NCI-H2029 treated with DMSO at 0.1 percent for 48 hours (cell line): ENCODE data around the gene PTPRT.

Experiments
- DNase-seq: peaks from one replicate; lab custom pipeline; 2025; lab: John Stamatoyannopoulos, UW

Gene PTPRT

DNA sequence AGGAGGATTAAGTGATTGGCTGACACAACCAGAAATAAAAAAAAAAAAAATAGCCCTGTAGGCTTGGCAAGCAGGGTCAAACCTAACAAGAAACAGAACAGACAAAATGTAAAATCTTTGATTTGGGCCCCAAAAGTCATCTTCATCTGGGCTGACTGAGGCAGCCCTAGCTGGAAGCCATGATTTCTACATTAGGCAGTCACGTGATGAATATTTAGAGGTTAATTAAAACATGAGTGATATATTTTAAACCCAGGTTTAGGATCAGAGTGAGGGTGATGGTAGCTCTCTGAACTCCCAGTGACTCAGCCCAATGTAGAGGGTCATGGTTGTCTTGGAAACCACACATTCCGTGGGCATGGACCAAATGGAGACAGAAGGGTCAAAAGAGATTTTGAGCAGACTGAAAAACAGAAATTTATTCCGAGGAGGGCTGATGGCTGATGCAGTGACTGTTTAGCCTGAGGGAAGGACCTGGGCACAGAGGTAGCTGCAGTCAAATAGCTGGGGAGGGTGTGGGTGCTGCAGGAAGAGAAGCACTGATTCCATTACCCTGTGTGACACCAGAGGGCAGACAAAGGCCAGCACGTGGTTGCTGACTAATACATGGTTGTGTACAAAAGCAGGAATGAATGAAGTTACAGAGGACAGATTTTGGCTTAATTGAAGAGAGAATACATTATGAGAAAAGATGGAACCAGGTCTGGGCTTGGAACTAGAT, 998.4 kb downstream of the PTPRT start:
- DNase-seq = no peak

DNA sequence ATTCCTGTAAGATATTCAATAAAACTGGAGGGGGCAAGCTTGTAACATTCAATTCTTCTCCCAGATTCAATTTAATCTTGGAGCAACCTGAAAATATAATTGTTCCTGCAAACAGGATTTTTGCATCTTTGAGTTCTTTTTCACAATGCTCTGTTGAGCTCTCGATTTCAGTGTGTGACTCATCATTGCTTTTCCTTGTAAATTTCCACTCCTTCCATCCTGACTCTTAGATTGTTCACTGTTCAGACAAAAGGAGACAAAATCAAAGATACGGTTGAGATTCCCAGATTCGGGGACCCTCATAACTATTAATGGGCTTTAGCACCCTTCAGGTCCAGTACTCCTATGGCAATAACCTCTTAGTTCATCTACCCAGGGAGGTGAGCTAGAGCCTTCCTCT, 999.6 kb downstream of the PTPRT start:
- no peak for DNase-seq

DNA sequence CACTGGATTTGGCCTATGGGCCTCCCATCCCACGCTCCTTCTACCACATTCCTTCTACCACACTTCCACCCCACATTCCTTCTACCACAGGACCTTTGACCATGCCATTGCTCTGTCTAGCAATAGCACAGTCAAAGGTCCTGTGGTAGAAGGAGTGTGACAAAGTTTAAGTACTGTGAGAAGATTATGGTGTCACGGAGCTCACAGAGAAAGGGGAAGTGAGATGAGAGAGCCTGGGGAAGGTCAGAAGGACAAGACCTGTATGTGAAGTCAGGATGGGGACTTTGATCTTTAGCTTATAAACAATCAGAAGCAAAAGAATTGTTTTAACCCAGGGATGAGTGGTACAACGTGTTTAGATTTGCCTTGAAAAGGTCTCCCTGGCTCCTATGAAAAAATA, 1003.4 kb downstream of the PTPRT start:
- DNase-seq = no peak

DNA sequence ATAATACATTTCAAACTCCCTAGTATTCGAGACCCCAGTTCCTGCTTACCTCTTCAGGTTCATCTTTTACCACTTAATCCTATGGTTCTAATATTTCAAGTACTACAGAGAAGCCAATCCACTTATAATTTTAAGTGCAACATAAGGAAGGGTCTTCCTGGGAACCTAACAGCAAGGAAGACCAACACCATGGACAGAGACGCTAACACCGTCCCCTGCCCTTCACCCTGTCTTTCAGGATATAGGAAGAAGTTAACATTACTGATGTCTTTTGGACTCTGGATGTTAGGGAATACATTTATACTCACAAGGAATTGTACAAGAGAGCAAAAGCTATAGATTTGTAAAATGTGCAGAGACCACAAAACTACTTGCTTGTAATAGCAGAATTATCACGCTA, 1006.6 kb downstream of the PTPRT start:
- no peak for DNase-seq

DNA sequence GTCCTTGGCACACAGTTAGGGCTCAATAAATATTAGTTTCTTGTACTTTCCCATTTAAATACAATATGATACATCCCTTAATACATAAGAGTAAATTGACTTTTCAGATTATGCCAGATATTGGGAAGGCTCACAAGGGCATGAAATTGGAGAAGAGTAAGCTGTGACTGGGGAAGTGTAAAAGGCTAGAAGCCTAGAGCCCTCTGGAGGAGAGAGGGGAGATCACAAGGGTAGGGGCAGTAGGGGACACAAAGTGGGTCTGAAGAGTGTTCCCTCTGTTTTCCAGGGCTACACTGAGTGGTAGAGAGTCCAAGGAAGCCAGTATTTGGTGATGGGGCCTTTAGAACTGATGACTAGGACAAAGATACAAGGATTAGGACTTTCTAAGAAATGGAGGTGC, 1008.6 kb downstream of the PTPRT start:
- DNase-seq = no peak

DNA sequence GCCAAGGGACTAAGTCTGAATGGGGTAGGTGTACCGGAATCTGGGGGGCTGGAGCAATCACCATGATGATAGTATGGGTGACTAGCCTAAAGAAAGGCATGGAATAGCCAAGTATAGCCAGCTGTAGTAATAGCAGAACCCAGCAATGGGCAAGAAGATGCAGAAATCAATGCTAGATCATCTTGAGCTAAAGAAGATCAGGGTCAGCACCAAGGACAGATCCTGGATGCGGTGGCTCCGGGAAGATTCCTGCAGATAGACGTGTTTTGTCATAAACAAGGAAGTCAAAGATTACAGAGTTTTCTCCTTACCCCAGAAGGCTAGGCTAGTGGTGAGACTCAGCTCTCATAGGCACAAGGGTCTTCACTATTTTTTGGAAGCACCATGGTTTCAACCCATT, 1009.9 kb downstream of the PTPRT start:
- DNase-seq = no peak

DNA sequence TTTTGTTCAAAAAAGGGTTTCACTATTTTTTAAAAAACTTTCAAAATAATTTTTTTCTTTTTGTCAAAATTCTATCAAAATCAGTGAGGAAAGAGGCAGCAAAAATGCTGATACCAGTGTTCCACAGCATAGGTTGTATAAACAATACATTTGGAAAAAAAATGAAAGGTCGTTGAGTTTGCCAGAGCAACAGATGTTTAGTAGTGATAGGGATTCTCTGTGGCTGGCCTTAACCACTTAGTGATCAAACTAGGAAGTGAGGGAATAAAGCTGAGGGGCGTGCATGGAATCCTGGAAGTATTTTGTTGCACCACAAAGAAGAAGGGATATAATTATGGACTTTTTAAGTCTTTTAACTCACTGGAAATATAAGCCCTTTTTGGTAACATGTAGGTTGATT, 1016.3 kb downstream of the PTPRT start:
- DNase-seq = no peak

DNA sequence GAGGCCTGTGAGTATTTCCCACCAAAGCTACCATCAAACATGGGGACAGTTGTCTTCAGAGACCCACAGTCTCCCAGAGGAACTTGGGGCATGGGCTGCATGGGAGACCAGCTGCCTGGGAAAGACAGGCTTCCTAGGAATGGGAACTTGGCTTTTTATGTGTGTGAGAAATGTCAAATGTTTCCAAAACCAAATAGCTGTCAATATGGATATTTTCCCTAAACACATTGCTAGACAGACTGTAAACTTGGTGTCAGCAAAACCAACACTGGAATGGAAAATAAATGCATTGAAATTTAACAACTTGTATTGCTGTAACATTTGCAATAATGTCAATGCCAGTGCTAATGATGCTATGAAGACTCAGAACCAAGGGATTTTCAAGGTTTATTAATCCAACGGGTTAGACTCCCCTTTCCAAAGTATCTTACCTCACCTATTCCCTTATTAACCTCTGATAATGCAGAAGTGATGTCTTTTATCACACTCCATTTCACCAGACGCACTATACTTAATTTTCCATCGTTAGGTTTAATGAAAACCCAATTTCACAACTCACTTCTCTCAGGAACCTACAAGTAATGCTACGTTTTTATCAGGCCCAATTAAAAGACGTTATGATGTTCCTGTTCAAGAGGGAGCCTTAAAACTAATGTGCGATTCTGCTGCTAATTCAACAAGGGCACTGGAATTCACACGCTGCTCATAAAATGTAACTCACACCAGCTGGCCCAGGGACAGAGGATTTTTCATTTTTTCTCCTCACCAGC, 1025.4 kb downstream of the PTPRT start:
- DNase-seq = no peak

DNA sequence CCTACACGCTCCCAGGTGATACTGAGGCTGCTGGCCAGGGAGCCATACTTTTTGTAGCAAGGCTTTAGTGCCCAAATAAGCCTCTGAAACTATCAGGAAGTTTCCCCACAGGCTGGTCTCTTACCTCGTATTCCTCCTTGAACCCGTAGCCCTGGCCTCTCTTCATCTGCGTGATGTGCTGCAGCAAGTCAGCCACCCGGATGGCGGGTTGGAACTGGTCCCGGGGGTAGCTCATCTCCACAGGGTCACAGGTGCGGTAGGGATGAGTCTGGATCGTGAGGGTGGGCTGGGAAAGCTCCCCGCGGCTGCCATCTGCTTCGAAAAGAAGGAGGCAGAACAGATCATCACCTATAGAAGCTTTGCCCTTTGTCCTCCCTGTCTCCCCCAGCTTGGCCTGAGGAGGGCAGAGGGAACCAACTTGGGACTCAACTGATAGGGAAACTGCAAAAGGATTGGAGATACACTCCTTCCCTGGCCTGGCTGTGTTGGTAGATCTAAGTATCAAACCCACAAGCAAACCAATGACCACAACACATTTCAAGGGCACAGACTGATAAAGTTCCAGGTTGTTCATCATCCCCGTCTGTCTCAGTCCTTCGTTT, 1028.4 kb downstream of the PTPRT start:
- no peak for DNase-seq

DNA sequence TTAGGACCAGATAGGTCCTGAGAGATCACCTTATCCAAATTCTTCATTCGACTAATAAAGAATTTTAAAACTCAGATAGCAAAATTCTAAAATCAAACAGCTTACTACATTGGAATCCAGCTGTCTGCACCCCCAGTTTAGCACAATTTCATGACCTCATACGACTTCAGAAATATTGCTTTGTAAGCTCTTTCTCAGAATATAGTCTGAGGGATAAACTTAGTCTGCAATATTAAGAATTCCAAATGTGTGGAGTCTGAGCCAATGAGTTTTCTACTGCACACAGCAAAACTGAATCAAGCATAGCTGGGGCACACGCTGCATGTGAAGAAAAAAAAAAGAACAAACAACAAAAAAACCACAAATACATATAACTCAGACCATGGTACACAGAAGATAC, 1029.9 kb downstream of the PTPRT start:
- no peak for DNase-seq

DNA sequence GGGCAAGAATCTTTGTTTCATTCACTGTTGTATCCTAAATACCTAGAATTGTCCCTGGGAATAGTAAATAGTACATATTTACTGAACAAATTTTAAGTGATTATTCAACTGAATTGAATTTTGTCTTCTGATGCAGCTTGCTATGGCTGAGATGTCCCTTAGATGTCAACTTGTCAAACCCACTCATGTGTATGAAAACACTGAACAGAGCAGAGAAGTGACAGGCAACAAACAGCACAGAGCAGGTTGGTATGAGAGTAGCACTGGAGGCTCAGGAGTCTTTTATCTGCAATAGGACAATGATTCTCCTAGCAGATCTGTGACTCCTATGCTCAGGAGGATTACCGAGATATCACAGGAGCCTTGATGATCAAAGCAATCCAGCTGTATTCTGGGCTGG, 1031.4 kb downstream of the PTPRT start:
- DNase-seq = no peak

DNA sequence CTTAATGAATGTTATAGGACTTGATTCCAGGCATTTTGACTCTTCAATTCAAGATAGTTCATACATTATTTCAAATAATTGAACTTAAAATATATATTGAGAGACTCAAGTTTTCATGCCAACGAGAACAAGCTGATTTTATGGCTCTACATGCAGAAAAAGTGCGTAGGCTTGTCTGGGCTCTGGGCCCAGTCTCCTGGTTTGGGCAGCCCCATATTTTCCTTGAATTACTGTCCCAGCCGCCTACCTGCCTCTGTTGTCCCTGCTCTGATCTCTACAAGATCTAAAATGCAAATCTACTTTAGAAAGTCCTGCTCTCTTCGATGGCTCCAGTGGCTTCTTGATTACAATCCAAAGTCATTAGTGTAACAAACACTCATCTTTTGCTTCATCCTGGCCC, 1034.1 kb downstream of the PTPRT start:
- no peak for DNase-seq

DNA sequence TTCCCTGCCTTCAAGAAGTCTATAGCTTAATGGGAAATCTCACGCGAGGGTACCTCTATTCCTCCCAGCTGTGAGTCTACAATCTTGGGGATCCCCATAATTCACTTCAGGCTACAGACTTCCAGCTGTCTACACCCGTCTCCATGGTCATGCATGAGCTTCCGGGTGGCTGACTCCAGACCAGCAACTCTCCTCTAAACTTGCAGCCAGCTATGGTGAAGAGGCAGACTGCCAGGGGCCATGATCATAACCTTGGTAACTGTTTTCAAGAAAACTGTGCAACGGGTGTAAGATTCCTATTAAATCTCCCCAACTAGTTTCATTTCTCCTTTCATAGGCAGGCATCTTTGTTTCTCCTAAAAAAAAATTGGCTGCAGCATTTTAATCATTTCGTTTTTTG, 1037.1 kb downstream of the PTPRT start:
- no peak for DNase-seq

DNA sequence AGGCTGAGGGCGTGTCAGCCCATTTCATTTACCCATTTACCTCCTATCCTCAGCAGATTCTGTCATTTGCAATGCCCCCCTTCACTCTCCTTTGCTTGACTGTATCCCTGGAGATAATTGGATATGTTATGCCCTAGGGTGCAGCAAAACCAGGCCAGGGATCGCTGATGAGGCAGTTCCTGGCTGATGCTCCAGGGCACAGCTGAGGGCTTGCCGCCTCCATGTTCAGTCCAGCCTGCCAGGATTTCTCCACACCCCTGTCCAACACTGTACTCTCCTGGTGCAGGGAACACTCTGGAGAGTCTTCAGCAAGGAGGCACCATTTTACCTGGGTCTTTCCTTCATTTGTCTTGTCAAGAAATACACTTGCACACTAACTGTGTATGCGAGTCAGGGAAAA, 1039.5 kb downstream of the PTPRT start:
- DNase-seq = no peak

DNA sequence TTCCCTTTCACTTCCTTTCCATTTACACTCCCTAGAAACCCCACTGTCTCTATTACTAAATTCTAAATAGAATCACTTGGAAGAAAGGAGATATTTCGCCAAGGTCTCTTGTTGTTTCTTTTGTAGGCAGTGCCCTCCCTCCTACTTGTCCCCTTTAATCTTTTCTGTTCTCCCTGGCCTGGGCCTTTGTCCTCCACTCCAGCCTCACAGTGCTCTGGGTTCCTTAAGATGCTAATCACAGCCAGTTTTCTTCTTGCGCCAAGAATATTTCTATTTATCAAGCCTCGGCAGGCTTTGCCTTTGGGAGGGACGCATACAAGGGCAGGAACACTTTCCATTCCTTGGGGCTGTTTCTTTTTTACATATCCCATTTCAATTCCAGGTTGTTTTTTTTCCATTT, 1051.0 kb downstream of the PTPRT start:
- no peak for DNase-seq

DNA sequence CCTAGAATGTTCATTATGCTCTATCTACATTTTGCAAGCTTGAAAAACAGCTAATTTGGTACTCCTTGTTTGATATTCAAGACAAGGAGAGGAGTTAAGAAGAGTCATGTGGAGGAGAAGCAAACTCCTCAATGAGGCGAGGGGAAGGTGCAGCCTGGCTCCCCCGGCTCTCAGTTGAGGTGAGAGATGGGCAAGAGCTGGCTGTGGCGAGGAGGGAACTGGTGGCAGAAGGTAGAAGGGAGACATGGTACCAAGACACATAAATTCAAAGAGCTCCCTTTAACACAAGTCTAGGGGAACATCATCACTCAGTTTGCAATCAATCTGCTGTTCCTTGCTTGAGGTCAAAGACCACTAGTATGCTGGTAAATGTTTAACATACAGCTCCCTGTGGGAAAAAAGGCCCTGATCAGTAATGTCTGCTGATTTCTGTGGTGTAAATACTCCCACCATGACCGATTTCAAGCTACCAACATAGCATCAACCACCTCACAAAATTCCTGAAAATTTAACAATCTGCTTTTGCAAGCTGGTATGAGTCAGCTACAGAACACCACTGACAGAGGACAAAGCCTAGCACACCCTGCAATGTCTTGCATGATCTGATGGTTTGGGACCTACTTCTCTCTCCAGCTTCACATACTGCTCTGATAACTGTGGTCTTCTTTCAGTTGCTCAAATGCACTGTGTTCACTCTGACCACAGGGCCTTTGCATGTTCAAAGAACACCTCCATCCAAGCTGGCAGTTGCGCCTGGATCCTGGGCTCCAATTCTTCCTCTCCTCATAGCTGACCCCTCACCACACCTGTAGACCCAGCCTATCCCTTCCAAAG, 1055.2 kb downstream of the PTPRT start:
- DNase-seq = no peak

DNA sequence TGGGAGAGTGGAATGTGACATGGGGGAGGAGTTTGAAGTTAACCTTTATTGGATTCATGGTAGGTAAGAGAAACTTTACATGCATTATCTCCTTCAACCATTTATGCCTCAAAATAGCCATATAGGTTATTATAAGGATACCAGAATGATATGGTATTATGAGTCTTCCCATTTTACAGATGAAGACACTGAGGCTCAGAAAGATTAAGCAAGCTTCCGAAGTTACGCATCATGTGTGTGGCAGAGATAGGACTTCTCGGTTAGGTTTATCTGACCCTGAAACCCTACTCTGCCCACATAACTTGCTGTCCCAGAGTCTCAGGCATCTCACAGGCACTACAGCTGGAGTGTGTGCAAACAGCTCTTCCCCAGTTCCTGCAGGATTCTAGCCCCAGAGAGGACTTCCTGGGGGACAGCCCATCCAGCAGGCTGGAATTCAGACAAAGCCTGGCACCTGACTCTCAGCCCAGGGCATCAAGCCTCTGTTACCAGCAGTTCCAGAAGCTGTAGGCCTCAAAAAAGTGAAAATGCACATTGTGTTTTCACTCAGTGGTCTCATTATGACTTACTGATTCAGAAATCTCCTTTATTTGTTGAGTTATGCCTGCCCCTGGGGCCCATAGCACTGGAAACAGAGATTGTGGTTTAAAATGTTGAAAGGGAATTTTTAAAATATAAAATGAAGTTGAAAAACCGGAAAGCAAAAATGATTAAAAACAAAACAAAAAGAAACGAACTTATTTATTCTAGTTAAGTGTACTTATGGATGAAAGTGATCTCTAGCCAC, 1058.7 kb downstream of the PTPRT start:
- no peak for DNase-seq

DNA sequence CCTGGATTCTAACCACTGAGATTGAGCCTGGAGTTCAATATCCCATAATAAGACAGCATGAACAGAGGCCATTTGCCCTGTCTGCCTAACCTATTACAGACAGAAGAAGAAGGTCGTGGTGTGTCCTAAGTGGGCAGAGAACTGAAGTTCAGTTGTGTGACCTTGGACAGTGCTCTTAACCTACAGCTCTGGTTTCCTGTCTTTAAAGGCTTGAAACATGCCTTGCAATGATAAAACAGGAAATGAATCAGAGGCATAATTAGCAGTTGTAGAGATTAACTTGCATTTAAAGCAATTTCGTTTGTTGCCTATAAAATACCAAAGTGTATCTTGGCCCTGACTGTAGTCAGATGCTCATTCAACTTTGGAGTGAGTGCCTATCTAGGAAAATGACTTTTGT, 1064.3 kb downstream of the PTPRT start:
- no peak for DNase-seq

DNA sequence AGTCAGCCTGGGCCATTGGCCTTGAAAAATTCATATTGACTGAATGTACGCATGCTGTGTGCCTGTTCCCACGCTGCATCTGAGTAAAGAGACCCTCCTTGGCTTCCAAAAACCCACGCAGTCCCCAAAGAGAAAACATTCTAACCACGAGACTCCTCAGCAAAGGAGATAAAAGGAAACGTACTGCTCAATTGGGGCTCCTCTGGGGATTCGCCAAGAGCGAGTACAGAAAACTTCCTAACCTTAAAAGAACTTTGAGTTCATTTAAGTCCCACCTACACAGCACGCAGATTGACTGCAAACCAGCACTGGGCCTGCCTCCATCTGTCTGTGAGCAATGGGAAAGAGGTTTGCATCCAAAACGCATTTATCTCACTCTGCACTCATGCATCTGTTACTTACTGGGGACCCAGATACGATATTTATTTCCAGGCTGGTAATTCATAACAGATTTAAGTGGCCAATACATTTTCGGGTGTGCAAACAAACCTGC, 1065.7 kb downstream of the PTPRT start:
- DNase-seq = no peak

DNA sequence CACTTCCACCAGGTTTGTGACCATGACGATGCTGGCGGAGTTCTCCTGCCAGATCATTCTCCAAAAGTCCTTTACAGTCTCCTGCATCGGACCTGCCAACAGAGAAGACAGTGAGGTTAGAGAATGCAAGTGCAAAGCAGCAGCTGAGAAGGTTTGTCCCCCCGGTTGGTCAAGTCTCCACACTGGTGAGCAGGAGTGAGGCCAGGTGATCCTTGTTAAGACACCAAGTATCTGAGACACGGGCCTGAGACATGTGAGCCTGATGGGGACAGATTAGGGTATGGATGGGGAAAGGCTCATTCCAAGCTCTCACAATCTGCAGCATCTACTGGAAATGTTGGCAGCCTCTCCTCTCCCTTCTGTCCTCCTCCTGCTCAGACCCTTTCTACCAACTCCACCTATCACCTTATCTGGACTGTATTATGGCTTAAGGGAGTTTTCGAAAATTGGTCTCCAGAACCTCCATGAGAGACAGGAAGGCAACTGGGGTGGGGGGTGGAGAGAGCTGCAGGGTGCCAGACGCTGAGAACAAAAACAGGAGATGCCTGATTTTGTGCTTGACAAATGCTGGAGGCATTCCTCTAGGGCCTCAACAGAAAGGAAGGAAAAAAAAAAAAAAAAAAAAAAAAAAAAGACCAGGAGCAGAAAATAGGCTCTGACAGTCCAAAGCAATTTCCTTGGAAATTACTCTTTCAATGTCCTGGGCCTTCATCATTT, 1071.1 kb downstream of the PTPRT start:
- DNase-seq = no peak

DNA sequence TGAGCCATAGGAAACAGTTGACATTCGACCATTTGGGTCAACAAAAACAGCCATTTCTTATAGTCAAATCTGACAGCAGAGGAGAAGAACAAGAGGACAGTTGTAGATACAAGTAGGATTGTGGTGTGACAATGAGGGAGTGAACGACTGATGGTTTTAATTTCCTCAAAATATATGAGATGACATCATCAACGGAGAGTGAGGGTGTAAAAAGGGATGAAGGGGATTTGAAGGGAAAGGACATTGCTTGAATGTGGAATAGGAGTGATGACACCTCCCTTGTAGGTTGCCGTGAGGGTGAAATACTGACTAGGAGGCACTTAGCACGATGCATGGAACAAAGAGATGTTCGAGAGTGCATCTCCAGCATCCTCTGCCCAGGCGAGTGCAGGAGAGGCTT, 1071.7 kb downstream of the PTPRT start:
- DNase-seq = no peak
